Mucosa of gallbladder (tissue), 1 donor: ENCODE results near the gene CDKN1C. TPM values are rescaled to one million over a fixed set of nuclear protein-coding genes. Genes with fewer than 3 reads are reported as not detected.

Experiments used
- total RNA-seq: library from RNA; stranded (reverse); gene quantifications from one replicate; pipeline ENCODE4 v1.2.1, GENCODE V29; 2021
- donor health status: DM: no; HTN: no; CAD: no.

Gene CDKN1C
- total RNA-seq, 1 donor from 2014 or later, result 59.4 TPM

Other genes starting within 250 kb of the CDKN1C start
- 2.2 TPM for gene KCNQ1OT1, start 185.8 kb downstream of the CDKN1C start, total RNA-seq
- gene PHLDA2, start 43.6 kb upstream of the CDKN1C start, total RNA-seq, result 38.7 TPM
- 135 TPM for gene NAP1L4, start 106.6 kb upstream of the CDKN1C start, total RNA-seq
- 39.9 TPM for gene CARS1, start 171.6 kb upstream of the CDKN1C start, total RNA-seq